ENCODE results near the gene TMC3. TPM values are rescaled to one million over a fixed set of nuclear protein-coding genes. Genes with fewer than 3 reads are reported as not detected.

The TMC3 gene
- total RNA-seq, 2 donors from 2014 or later = not detected

DNA sequence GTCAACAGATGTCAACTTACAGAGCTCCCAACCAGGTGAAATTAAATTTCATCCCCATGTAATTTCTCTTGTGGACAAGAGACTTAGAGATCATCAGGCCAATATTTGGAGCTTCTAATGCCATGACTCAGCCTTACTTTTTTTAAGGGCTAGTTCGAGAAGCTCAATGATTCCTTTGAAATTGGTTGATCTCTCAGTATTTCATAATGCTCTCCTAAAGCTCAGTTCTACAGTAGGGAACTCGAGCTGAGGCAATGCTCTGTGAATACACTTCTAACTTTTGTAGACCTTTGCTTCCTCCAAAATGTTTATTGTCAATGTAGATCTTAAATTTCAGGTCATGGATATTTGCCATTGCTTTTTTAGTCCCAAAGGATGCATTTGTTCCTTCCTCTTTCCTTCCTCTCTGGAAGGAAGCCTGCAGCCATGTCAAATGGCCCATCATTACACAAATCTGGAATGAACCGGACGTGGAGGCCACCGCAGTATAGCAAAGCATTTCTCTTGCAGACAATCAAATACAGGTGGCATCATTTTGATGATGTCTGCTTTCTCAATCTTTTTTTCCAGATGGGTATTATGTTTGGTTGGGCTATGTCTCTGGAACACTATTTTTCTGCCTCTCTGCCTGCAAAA is 78.4 kb downstream of the TMC3 start:
- TF ChIP-seq, protein P1, sequence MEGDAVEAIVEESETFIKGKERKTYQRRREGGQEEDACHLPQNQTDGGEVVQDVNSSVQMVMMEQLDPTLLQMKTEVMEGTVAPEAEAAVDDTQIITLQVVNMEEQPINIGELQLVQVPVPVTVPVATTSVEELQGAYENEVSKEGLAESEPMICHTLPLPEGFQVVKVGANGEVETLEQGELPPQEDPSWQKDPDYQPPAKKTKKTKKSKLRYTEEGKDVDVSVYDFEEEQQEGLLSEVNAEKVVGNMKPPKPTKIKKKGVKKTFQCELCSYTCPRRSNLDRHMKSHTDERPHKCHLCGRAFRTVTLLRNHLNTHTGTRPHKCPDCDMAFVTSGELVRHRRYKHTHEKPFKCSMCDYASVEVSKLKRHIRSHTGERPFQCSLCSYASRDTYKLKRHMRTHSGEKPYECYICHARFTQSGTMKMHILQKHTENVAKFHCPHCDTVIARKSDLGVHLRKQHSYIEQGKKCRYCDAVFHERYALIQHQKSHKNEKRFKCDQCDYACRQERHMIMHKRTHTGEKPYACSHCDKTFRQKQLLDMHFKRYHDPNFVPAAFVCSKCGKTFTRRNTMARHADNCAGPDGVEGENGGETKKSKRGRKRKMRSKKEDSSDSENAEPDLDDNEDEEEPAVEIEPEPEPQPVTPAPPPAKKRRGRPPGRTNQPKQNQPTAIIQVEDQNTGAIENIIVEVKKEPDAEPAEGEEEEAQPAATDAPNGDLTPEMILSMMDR (IDR thresholded peaks at IDR 0.05) = no peak

DNA sequence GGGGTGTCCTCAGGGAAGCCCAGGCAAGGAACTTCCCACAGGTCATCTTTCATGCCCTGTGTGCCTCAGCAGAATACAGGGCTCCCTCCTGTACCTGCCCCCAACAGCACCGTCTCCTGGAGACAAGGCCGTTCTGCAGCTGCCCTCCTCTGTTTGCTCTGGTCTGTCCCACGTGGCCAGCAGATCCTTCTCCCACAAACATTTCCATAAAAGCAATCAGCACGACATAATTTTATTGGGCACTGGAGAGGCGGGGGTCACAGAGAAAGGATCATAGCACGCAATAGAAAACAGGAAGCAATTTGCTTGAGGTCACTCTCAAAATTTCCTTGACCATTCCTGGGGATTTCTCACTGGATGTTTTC is 79.5 kb downstream of the TMC3 start:
- DNase-seq (ENCODE audit: low spot score) = no peak
- Histone ChIP-seq H3K9me3 (no peaks in the 10 kb centered on the region), H3K4me1 (peaks cover 0 to 35% of the 10 kb centered on the region in 2 donors), H3K27ac (no peak overlapping the region), H3K4me3 (no peak overlapping the region), H3K27me3 (no peaks in the 10 kb centered on the region), H3K36me3 (peaks cover 5% of the 10 kb centered on the region)
- TF ChIP-seq, protein P1 (IDR thresholded peaks at IDR 0.05) = no peak

More for the DNA sequence above, 78.4 kb downstream of the TMC3 start:
- Histone ChIP-seq H3K27ac (no peak overlapping the region), H3K4me1 (peaks cover 0 to 35% of the 10 kb centered on the region in 2 donors), H3K9me3 (no peaks in the 10 kb centered on the region), H3K27me3 (no peaks in the 10 kb centered on the region), H3K36me3 (peaks cover 5% of the 10 kb centered on the region), H3K4me3 (no peak overlapping the region)
- DNase-seq (ENCODE audit: low spot score) = no peak

DNA sequence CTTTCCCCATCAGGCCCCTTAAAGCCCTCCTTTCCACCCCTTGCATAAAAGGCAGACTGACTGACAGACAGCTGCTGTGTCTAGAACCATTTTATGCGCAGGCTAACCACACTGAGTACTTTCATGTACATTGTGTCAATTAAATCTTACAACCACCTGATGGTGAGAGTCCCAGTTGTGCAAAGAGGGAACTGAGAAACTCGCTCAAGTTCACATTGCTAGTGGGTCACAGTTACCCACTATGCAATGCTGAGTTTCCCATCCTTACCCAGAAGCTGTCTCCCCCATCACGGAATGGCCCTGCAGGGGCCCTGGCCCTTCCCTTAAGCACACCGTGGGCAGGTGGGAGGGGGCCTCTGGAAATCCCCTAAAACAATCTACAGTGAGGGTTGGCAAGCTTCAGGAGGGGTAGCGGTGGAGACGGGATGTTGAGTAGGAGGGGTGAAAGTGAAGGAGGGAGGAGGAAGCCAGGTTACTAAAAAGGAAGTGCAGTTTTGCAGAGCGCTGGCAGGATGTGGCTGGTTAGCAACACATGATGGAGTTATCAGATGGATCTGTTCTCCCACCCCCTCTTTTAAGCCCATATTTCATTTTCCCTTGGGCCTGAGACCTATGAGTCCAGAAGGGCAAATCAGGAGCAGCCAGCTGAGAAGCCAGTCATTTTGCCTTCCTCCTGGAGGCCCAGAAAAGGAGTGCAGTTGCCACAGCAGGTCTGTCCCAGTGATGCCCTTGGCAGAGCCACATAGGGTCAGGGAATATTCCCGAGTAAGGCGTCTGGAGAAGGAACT is 80.1 kb downstream of the TMC3 start:
- no peak for DNase-seq (ENCODE audit: low spot score)
- H3K27me3 ChIP-seq = no peaks in the 10 kb centered on the region
- H3K27ac ChIP-seq = no peak overlapping the region
- H3K4me1 ChIP-seq = peaks cover 0 to 35% of the 10 kb centered on the region in 2 donors
- no peak overlapping the region for H3K4me3 ChIP-seq
- TF ChIP-seq, protein P1 (IDR thresholded peaks at IDR 0.05) = no peak
- H3K9me3 ChIP-seq = no peaks in the 10 kb centered on the region
- H3K36me3 ChIP-seq = peaks cover 5% of the 10 kb centered on the region

DNA sequence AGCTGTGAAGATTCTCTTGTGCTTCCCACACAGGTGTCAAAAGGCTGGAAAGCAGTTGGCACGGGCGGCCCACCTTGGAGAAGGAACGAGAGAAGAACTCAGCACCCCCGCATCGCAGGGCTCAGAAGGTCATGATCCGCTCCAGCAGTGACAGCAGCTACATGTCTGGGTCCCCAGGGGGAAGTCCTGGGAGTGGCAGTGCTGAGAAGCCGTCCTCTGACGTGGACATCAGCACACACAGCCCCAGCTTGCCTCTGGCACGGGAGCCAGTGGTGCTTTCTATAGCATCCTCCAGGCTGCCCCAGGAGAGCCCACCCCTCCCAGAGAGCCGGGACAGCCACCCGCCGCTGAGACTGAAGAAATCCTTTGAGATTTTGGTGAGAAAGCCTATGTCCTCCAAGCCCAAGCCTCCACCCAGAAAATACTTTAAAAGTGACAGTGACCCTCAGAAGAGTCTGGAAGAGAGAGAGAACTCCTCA is 81.5 kb downstream of the TMC3 start:
- Histone ChIP-seq H3K36me3 (peaks cover 5% of the 10 kb centered on the region), H3K4me3 (no peak overlapping the region), H3K9me3 (no peaks in the 10 kb centered on the region), H3K27me3 (no peaks in the 10 kb centered on the region), H3K4me1 (peaks cover 0 to 34% of the 10 kb centered on the region in 2 donors), H3K27ac (no peak overlapping the region)
- TF ChIP-seq, protein P1 (IDR thresholded peaks at IDR 0.05) = no peak
- no peak for DNase-seq (ENCODE audit: low spot score)

DNA sequence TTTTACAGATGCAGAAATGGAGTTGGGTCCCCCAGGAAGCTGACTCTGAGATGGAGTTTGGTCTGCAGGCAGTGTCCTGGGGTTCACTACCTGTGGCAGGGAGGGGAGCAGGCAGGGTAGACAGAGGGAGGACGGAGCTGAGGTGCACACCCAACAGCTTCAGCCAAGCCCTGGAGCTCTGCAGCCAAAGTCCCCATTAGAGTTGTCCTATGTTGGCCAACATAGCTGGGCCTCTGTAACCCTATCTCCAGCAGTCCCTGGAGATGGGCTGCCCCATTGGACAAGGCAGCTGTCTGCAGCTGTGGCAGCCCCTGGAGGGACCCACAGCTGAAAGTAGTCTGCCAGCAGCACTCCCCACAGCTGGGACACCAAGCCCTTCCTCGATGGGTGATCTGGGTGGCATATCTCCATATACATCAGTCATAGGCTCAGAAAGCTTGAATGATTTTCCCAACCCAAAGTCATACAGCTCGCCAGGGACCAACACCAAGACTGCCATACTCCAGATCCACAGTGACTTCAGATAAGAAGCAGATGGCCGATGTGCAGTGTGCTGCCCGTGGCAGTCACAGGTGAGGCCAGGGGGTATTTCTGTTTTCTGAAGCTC is 82.0 kb downstream of the TMC3 start:
- Histone ChIP-seq H3K36me3 (peaks cover 5% of the 10 kb centered on the region), H3K27me3 (no peaks in the 10 kb centered on the region), H3K4me3 (no peak overlapping the region), H3K4me1 (peaks cover 0 to 32% of the 10 kb centered on the region in 2 donors), H3K9me3 (no peaks in the 10 kb centered on the region), H3K27ac (no peak overlapping the region)
- no peak for DNase-seq (ENCODE audit: low spot score)
- TF ChIP-seq, protein P1 (IDR thresholded peaks at IDR 0.05) = no peak

Data from right atrium auricular region (tissue), 2 donors.